ENCODE measurements around the gene MAK. TPM values are rescaled to one million over a fixed set of nuclear protein-coding genes. Genes with fewer than 3 reads are reported as not detected.
A peak's percentile ranks its signal among the peaks of the same experiment; 100 is the strongest.

The MAK gene
- polyA plus RNA-seq, 1 donor from 2014 or later, result not detected

- Histone ChIP-seq H3K4me2 (ENCODE audit: low read length) (peak within 1 kb of the TSS; percentile 61), H3K79me2 (replicated peaks; ENCODE audit: insufficient read depth, low read length) (peaks cover 10% of the 10 kb centered on the region), H3K9me3 (ENCODE audit: low read length) (no peaks in the 10 kb centered on the region), H3K27ac (ENCODE audit: low read length) (peak within 1 kb of the TSS; percentile 56), H3K9ac (ENCODE audit: low read length) (peak within 1 kb of the TSS; percentile 75), H3K27me3 (ENCODE audit: insufficient read depth, low read depth, low read length) (no peaks in the 10 kb centered on the region), H3K4me3 (ENCODE audit: low read length) (peak within 1 kb of the TSS; percentile 82), H4K20me1 (ENCODE audit: insufficient read depth) (no peaks in the 10 kb centered on the region), H3K36me3 (ENCODE audit: insufficient read depth, low read length) (no peaks in the 10 kb centered on the region), H3K9me2 (ENCODE audit: insufficient read depth, low read length) (no peaks in the 10 kb centered on the region), H2AFZ (ENCODE audit: low read depth, low read length) (peak within 1 kb of the TSS; percentile 89), H3F3A (ENCODE audit: insufficient read depth, low read length, poor library complexity, severe bottlenecking) (no peaks in the 10 kb centered on the region)
- no peak for TF ChIP-seq CTCF (IDR thresholded peaks at IDR 0.05; ENCODE audit: poor library complexity, severe bottlenecking)
- TF ChIP-seq SMC3 (conservative IDR thresholded peaks at IDR 0.05; ENCODE audit: poor library complexity), result peak; percentile 34
- TF ChIP-seq POLR2AphosphoS5 (IDR thresholded peaks at IDR 0.05), result peak; percentile 58
- no peak for TF ChIP-seq EZH2 (IDR thresholded peaks at IDR 0.05; ENCODE audit: borderline replicate concordance, insufficient read depth, low read length, poor library complexity, severe bottlenecking)
- peak; percentile 75 for TF ChIP-seq MXI1 (conservative IDR thresholded peaks at IDR 0.05; ENCODE audit: poor library complexity, severe bottlenecking)
- TF ChIP-seq REST (IDR thresholded peaks at IDR 0.05; ENCODE audit: borderline replicate concordance), result peak; percentile 44
- TF ChIP-seq TAF1 (IDR thresholded peaks at IDR 0.05; ENCODE audit: low read depth), result peak; percentile 35
- TF ChIP-seq RAD21 (conservative IDR thresholded peaks at IDR 0.05), result no peak
- TF ChIP-seq EP300 (conservative IDR thresholded peaks at IDR 0.05; ENCODE audit: poor library complexity, severe bottlenecking), result no peak
Observed at GRCh38 chr6:10722820-10723566, 115.3 kb downstream of the MAK start, which contains the start of gene TMEM14C. Gene TMEM14C (plus strand): TSS chr6:10723070. CDS start chr6:10724614, 1,544 bp downstream.

GRCh38 chr6:10722570-10722819, 115.8 kb downstream of the MAK start:
- H4K20me1 ChIP-seq (ENCODE audit: insufficient read depth), result no peaks in the 10 kb centered on the region
- H3K4me3 ChIP-seq (ENCODE audit: low read length), result peak overlapping the region; percentile 82
- H3K9me3 ChIP-seq (ENCODE audit: low read length), result no peaks in the 10 kb centered on the region
- peak overlapping the region; percentile 75 for H3K9ac ChIP-seq (ENCODE audit: low read length)
- no peaks in the 10 kb centered on the region for H3K27me3 ChIP-seq (ENCODE audit: insufficient read depth, low read depth, low read length)
- H3K9me2 ChIP-seq (ENCODE audit: insufficient read depth, low read length), result no peaks in the 10 kb centered on the region
- H3K79me2 ChIP-seq (replicated peaks; ENCODE audit: insufficient read depth, low read length), result peaks cover 10% of the 10 kb centered on the region
- no peaks in the 10 kb centered on the region for H3F3A ChIP-seq (ENCODE audit: insufficient read depth, low read length, poor library complexity, severe bottlenecking)
- H3K27ac ChIP-seq (ENCODE audit: low read length), result peak overlapping the region; percentile 56
- H3K4me2 ChIP-seq (ENCODE audit: low read length), result peak overlapping the region; percentile 61
- TF ChIP-seq RAD21 (conservative IDR thresholded peaks at IDR 0.05), result no peak
- TF ChIP-seq POLR2AphosphoS5 (IDR thresholded peaks at IDR 0.05), result no peak
- no peak for TF ChIP-seq TAF1 (IDR thresholded peaks at IDR 0.05; ENCODE audit: low read depth)
- TF ChIP-seq MXI1 (conservative IDR thresholded peaks at IDR 0.05; ENCODE audit: poor library complexity, severe bottlenecking), result no peak
- TF ChIP-seq REST (IDR thresholded peaks at IDR 0.05; ENCODE audit: borderline replicate concordance), result no peak
- TF ChIP-seq CTCF (IDR thresholded peaks at IDR 0.05; ENCODE audit: poor library complexity, severe bottlenecking), result no peak
- no peak for TF ChIP-seq EZH2 (IDR thresholded peaks at IDR 0.05; ENCODE audit: borderline replicate concordance, insufficient read depth, low read length, poor library complexity, severe bottlenecking)
- no peak for TF ChIP-seq EP300 (conservative IDR thresholded peaks at IDR 0.05; ENCODE audit: poor library complexity, severe bottlenecking)
- TF ChIP-seq SMC3 (conservative IDR thresholded peaks at IDR 0.05; ENCODE audit: poor library complexity), result no peak
- no peaks in the 10 kb centered on the region for H3K36me3 ChIP-seq (ENCODE audit: insufficient read depth, low read length)
- H2AFZ ChIP-seq (ENCODE audit: low read depth, low read length), result peak overlapping the region; percentile 89
